ENCODE data around the gene BCKDHB.
"Not testable (repeated sequence)": the region's sequence is repeated elsewhere in the genome, so short reads cannot be mapped to it uniquely, and the experiment has no call there.

Gene BCKDHB

GRCh38 chr6:80235647-80236046 is 129.2 kb downstream of the BCKDHB start:
- no peak overlapping the region for H3K4me3 ChIP-seq (ENCODE audit: low read length)
- no peak for DNase-seq (ENCODE audit: low read depth, low spot score)

GRCh38 chr6:80238754-80239153 is 132.3 kb downstream of the BCKDHB start:
- H3K4me3 ChIP-seq (ENCODE audit: low read length); DNase-seq (ENCODE audit: low read depth, low spot score): not testable (repeated sequence)

GRCh38 chr6:80245043-80245442 is 138.6 kb downstream of the BCKDHB start:
- no peak overlapping the region for H3K4me3 ChIP-seq (ENCODE audit: low read length)
- DNase-seq (ENCODE audit: low read depth, low spot score) = no peak

GRCh38 chr6:80249897-80250296 is 143.4 kb downstream of the BCKDHB start:
- no peak overlapping the region for H3K4me3 ChIP-seq (ENCODE audit: low read length)
- no peak for DNase-seq (ENCODE audit: low read depth, low spot score)

- no peak for DNase-seq (ENCODE audit: low read depth, low spot score)
- no peak overlapping the region for H3K4me3 ChIP-seq (ENCODE audit: low read length)
Observed at GRCh38 chr6:80250391-80250997, 144.0 kb downstream of the BCKDHB start.

GRCh38 chr6:80251321-80251720 is 144.8 kb downstream of the BCKDHB start:
- no peak overlapping the region for H3K4me3 ChIP-seq (ENCODE audit: low read length)
- DNase-seq (ENCODE audit: low read depth, low spot score) = no peak

- DNase-seq (ENCODE audit: low read depth, low spot score) = no peak
- no peak overlapping the region for H3K4me3 ChIP-seq (ENCODE audit: low read length)
Observed at GRCh38 chr6:80254716-80255115, 148.2 kb downstream of the BCKDHB start.

- DNase-seq (ENCODE audit: low read depth, low spot score) = no peak
- no peak overlapping the region for H3K4me3 ChIP-seq (ENCODE audit: low read length)
Observed at GRCh38 chr6:80256691-80257090, 150.2 kb downstream of the BCKDHB start.

GRCh38 chr6:80259118-80259517 is 152.6 kb downstream of the BCKDHB start:
- H3K4me3 ChIP-seq (ENCODE audit: low read length) = no peak overlapping the region
- no peak for DNase-seq (ENCODE audit: low read depth, low spot score)

GRCh38 chr6:80263585-80263984 is 157.1 kb downstream of the BCKDHB start:
- H3K4me3 ChIP-seq (ENCODE audit: low read length) = no peak overlapping the region
- no peak for DNase-seq (ENCODE audit: low read depth, low spot score)

- no peak for DNase-seq (ENCODE audit: low read depth, low spot score)
- no peak overlapping the region for H3K4me3 ChIP-seq (ENCODE audit: low read length)
Observed at GRCh38 chr6:80268865-80269730, 162.6 kb downstream of the BCKDHB start.

GRCh38 chr6:80271074-80271473 is 164.6 kb downstream of the BCKDHB start:
- no peak for DNase-seq (ENCODE audit: low read depth, low spot score)
- no peak overlapping the region for H3K4me3 ChIP-seq (ENCODE audit: low read length)

GRCh38 chr6:80272988-80273387 is 166.5 kb downstream of the BCKDHB start:
- DNase-seq (ENCODE audit: low read depth, low spot score) = no peak
- H3K4me3 ChIP-seq (ENCODE audit: low read length) = no peak overlapping the region

- no peak for DNase-seq (ENCODE audit: low read depth, low spot score)
- no peak overlapping the region for H3K4me3 ChIP-seq (ENCODE audit: low read length)
Observed at GRCh38 chr6:80276861-80277260, 170.4 kb downstream of the BCKDHB start.

GRCh38 chr6:80277501-80277900 is 171.0 kb downstream of the BCKDHB start:
- DNase-seq (ENCODE audit: low read depth, low spot score) = no peak
- H3K4me3 ChIP-seq (ENCODE audit: low read length) = no peak overlapping the region

- DNase-seq (ENCODE audit: low read depth, low spot score) = no peak
- H3K4me3 ChIP-seq (ENCODE audit: low read length) = no peak overlapping the region
Observed at GRCh38 chr6:80280262-80281010, 174.0 kb downstream of the BCKDHB start.

- no peak for DNase-seq (ENCODE audit: low read depth, low spot score)
Observed at GRCh38 chr6:80282913-80283554, 176.6 kb downstream of the BCKDHB start.

GRCh38 chr6:80287112-80287511 is 180.6 kb downstream of the BCKDHB start:
- no peak for DNase-seq (ENCODE audit: low read depth, low spot score)
- H3K4me3 ChIP-seq (ENCODE audit: low read length) = no peak overlapping the region

More at GRCh38 chr6:80282913-80283554, 176.6 kb downstream of the BCKDHB start:
- H3K4me3 ChIP-seq (ENCODE audit: low read length) = no peak overlapping the region

GRCh38 chr6:80287607-80288006 is 181.1 kb downstream of the BCKDHB start:
- no peak overlapping the region for H3K4me3 ChIP-seq (ENCODE audit: low read length)
- DNase-seq (ENCODE audit: low read depth, low spot score) = no peak

Data from Jurkat, Clone E6-1 (cell line).